A673 (cell line): ENCODE results near the gene GRK1. TPM values are rescaled to one million over a fixed set of nuclear protein-coding genes. Genes with fewer than 3 reads are reported as not detected.
"Not testable (repeated sequence)": the region's sequence is repeated elsewhere in the genome, so short reads cannot be mapped to it uniquely, and the experiment has no call there.

ENCODE experiments used
- BruUV-seq: library from RNA; stranded (reverse); fragments of 400-500 nt; replicated peaks from 2 replicates; lab custom pipeline; 2021; lab: Mats Ljungman, UMichigan
- CTCF ChIA-PET: fragments of 300-600 bp; sonication (Branson Sonifier 250); formaldehyde crosslinking; loops from one replicate; lab custom pipeline; 2022; ENCODE audit warnings: antibody characterized with exemption; lab: Charles Lee
- POLR2A ChIA-PET: fragments of 300-600 bp; sonication (Branson Sonifier 250); formaldehyde crosslinking; loops from one replicate; lab custom pipeline; 2022; ENCODE audit warnings: antibody characterized with exemption; ENCODE audit not compliant: low non-redundant PET; lab: Charles Lee
- DNase-seq: peaks from one replicate; pipeline ENCODE4 v3.0.0-alpha.2; 2015; ENCODE audit warnings: low spot score
- H3K27ac ChIP-seq: fragments of 200-600 bp; sonication (generic); 2 replicates; pipeline ENCODE4 v1.5.1; 2016; ENCODE audit warnings: mixed run types, low read depth, mild to moderate bottlenecking, mixed read lengths, antibody characterized with exemption, low read length; ENCODE audit not compliant: poor library complexity, severe bottlenecking
- H3K27me3 ChIP-seq: fragments of 200-600 bp; sonication (generic); replicated peaks from 2 replicates; pipeline ENCODE4 v1.6.1; 2017; ENCODE audit warnings: mixed run types, low read depth, mild to moderate bottlenecking, mixed read lengths, antibody characterized with exemption, low read length; ENCODE audit not compliant: insufficient read depth, poor library complexity
- H3K36me3 ChIP-seq: fragments of 200-600 bp; sonication (generic); 2 replicates; pipeline ENCODE4 v1.6.1; 2016; ENCODE audit warnings: mixed run types, mild to moderate bottlenecking, mixed read lengths, antibody characterized with exemption, low read length; ENCODE audit not compliant: insufficient read depth, poor library complexity, severe bottlenecking
- H3K4me1 ChIP-seq: fragments of 200-600 bp; sonication (generic); 2 replicates; pipeline ENCODE4 v1.6.1; 2017; ENCODE audit warnings: mixed run types, mild to moderate bottlenecking, mixed read lengths, antibody characterized with exemption, low read length; ENCODE audit not compliant: insufficient read depth, poor library complexity, severe bottlenecking
- H3K4me3 ChIP-seq: fragments of 200-600 bp; sonication (generic); 2 replicates; pipeline ENCODE4 v1.5.1; 2016; ENCODE audit warnings: low read depth, mixed run types, mild to moderate bottlenecking, mixed read lengths, low read length; ENCODE audit not compliant: poor library complexity, severe bottlenecking
- H3K9me3 ChIP-seq: fragments of 200-600 bp; sonication (generic); 2 replicates; pipeline ENCODE4 v1.6.1; 2016; ENCODE audit warnings: mixed run types, low read depth, mild to moderate bottlenecking, mixed read lengths, antibody characterized with exemption, low read length; ENCODE audit not compliant: poor library complexity, severe bottlenecking
- EZH2 ChIP-seq: fragments of 200-600 bp; sonication (generic); IDR thresholded peaks from 2 replicates; pipeline ENCODE4 v1.6.1; 2017; ENCODE audit warnings: borderline replicate concordance, low read depth, mild to moderate bottlenecking, mixed read lengths, antibody characterized with exemption, low read length; ENCODE audit not compliant: poor library complexity, severe bottlenecking
- intact Hi-C: fragments of 100-400 bp; cut with micrococcal nuclease; formaldehyde crosslinking; loops from one replicate; pipeline ENCODE4 v1.10.0; 2022; ENCODE audit not compliant: unreplicated experiment
- total RNA-seq: library from RNA; stranded (reverse); gene quantifications from 2 replicates; pipeline ENCODE4 v1.2.3, GENCODE V29; 2021
- TF ChIP-seq, protein P1 (sequence below): fragments of 300-800, 200-600 bp; sonication (generic); conservative IDR thresholded peaks from 2 replicates; pipeline ENCODE4 v1.5.1; 2017; ENCODE audit warnings: low read depth, mild to moderate bottlenecking, antibody characterized with exemption, low read length, moderate library complexity, mixed read lengths

The GRK1 gene
- total RNA-seq, 1 experiment from 2014 or later: not detected

DNA sequence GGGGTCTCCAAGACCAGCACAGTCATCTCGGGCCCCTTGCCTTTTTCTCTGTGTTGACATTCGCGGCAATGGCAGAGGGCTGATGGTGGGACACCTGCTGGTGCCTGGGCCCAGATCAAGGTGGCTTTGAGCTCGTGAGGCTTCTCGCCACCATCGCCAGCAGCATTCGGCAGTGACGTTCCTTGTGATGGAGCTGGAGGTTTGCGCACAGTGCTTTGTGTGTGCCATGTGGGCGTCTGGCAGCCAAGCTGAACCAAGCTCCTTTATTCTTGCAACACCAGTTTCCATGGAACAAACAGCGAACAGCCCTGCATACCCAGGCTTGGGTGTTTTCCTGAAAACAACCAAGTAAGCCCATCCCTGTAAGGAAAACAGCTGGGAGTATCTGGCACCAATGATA is 82.9 kb downstream of the GRK1 start:
- POLR2A ChIA-PET: no interaction called here
- Histone ChIP-seq H3K27ac (no peak overlapping the region), H3K4me1 (no peaks in the 10 kb centered on the region), H3K36me3 (no peaks in the 10 kb centered on the region), H3K9me3 (no peaks in the 10 kb centered on the region), H3K4me3 (no peak overlapping the region), H3K27me3 (no peaks in the 10 kb centered on the region)
- no TSS peak for BruUV-seq
- intact Hi-C loops: no loop called here
- no peak for DNase-seq
- no peak for TF ChIP-seq EZH2
- TF ChIP-seq, protein P1, sequence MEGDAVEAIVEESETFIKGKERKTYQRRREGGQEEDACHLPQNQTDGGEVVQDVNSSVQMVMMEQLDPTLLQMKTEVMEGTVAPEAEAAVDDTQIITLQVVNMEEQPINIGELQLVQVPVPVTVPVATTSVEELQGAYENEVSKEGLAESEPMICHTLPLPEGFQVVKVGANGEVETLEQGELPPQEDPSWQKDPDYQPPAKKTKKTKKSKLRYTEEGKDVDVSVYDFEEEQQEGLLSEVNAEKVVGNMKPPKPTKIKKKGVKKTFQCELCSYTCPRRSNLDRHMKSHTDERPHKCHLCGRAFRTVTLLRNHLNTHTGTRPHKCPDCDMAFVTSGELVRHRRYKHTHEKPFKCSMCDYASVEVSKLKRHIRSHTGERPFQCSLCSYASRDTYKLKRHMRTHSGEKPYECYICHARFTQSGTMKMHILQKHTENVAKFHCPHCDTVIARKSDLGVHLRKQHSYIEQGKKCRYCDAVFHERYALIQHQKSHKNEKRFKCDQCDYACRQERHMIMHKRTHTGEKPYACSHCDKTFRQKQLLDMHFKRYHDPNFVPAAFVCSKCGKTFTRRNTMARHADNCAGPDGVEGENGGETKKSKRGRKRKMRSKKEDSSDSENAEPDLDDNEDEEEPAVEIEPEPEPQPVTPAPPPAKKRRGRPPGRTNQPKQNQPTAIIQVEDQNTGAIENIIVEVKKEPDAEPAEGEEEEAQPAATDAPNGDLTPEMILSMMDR: no peak
- CTCF ChIA-PET: no interaction called here

DNA sequence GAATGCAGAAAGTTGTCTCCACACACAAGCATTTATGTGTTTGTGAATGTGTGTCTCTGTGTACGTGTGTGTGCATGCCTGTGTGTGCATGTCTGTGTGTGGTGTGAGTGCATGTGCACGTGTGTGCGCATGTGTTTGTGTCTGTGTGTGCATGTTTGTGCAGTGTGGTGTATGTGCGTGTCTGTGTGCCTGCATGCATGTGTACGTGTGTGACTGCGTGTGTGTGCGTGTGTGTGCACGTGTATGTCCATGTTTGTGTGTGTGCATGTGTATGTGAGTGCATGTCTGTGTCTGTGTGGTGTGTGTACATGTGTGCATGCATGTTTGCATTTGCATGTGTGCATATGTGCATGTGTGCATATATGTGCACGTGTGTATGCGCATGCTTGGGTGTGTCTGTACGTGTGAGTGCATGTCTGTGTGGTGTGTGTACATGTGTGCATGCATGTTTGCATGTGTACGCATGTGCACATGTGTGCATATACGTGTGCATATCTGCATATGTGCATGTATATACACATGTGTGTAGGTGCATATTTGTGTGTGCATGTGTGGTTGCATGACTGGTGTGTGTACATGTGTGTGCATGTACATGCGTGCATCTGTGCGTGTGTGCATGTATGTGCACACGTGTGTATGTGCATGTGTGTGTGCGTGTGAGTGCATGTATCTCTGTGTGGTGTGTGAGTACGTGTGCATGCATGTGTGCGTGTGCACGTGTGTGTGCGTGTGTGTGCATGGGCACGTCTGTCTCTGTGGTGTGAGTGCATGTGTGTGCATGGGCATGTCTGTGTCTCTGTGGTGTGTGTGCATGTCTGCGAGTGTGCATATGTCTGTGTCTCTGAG is 83.8 kb downstream of the GRK1 start:
- intact Hi-C loops: no loop called here

DNA sequence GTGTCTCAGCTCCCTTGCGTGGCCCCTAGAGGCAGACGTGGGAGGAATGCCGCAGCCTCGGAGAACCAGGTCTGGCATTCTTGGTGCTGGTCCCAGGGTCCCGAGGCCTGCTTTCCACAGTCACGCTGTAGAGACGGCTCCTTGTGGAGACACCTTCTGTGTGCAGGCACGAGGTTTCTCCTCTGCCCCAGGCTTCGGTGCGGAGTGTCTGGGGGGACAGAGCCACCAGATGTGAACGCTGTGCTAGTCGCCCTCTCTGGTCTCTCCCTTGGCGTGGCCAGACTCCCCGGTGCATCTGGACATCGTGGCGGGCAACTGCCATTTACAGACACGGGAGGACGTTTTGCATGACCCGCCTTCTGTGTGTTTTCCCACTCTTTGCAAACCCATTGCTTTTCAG is 84.5 kb downstream of the GRK1 start:
- no peak for DNase-seq
- TF ChIP-seq EZH2: no peak
- TF ChIP-seq, protein P1: no peak
- H3K9me3 ChIP-seq: no peaks in the 10 kb centered on the region
- H3K27me3 ChIP-seq: no peaks in the 10 kb centered on the region
- BruUV-seq: no TSS peak
- no peaks in the 10 kb centered on the region for H3K4me1 ChIP-seq
- H3K36me3 ChIP-seq: no peaks in the 10 kb centered on the region
- no peak overlapping the region for H3K27ac ChIP-seq
- CTCF ChIA-PET: no interaction called here
- intact Hi-C loops: no loop called here
- POLR2A ChIA-PET: no interaction called here
- H3K4me3 ChIP-seq: no peak overlapping the region

More for the DNA sequence above, 83.8 kb downstream of the GRK1 start:
- DNase-seq: no peak
- H3K4me1 ChIP-seq: no peaks in the 10 kb centered on the region
- no peaks in the 10 kb centered on the region for H3K27me3 ChIP-seq
- CTCF ChIA-PET: no interaction called here
- no TSS peak for BruUV-seq
- H3K9me3 ChIP-seq: no peaks in the 10 kb centered on the region
- H3K4me3 ChIP-seq: no peak overlapping the region
- POLR2A ChIA-PET: no interaction called here
- H3K36me3 ChIP-seq: no peaks in the 10 kb centered on the region
- TF ChIP-seq, protein P1: no peak
- TF ChIP-seq EZH2: no peak
- H3K27ac ChIP-seq: no peak overlapping the region

DNA sequence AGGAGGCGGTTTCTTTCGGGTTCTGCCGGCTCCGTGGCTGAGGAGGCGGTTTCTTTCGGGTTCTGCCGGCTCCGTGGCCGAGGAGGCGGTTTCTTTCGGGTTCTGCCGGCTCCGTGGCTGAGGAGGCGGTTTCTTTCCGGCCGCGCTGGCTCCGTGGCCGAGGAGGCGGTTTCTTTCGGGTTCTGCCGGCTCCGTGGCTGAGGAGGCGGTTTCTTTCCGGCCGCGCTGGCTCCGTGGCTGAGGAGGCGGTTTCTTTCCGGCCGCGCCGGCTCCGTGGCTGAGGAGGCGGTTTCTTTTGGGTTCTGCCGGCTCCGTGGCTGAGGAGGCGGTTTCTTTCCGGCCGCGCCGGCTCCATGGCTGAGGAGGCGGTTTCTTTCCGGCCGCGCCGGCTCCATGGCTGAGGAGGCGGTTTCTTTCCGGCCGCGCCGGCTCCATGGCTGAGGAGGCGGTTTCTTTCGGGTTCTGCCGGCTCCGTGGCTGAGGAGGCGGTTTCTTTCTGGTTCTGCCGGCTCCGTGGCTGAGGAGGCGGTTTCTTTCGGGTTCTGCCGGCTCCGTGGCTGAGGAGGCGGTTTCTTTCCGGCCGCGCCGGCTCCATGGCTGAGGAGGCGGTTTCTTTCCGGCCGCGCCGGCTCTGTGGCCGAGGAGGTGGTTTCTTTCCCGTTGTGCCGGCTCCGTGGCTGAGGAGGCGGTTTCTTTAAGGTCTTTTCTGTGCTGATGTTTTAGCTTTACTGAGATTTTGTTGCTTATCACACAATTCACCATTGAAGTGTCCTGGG is 85.4 kb downstream of the GRK1 start:
- H3K27me3 ChIP-seq, BruUV-seq, DNase-seq, H3K4me3 ChIP-seq, H3K36me3 ChIP-seq, POLR2A ChIA-PET, H3K9me3 ChIP-seq, H3K27ac ChIP-seq, CTCF ChIA-PET, intact Hi-C loops, H3K4me1 ChIP-seq: not testable (repeated sequence)
